Heart left ventricle (tissue), 13 donors: ENCODE data around the gene BARHL1.

ENCODE experiments used
- POLR2A ChIP-seq, 2 donors: fragments of 450-650 bp; IDR thresholded peaks; one replicate each; pipeline ENCODE4 v1.6.1; 2017; ENCODE audit warnings: antibody characterized with exemption in 2 of 2, mild to moderate bottlenecking in 2 of 2, moderate library complexity in 2 of 2
- TF ChIP-seq, protein P1 (sequence below), 12 donors: fragments of 200-600 bp; sonication (generic) in 4 of 12; IDR thresholded peaks; one replicate each; pipeline versions ENCODE4 v1.5.0 to v1.8.0; 2018 to 2022; ENCODE audit warnings: antibody characterized with exemption in 12 of 12, mild to moderate bottlenecking in 5 of 12
- donor health status: ischemic (EF 13 %, LVEDD 7.1; RV severe dilation, severe dysfunction).
- donor health status: DM: no; HTN: yes; CAD: no.
- donor health status: DM: no; HTN: no; CAD: no.
- donor health status: ischemic (EF 25% LVEDD 6.9; RV normal size, moderate dysfunction).
- donor health status: ischemic (EF 25% LVEDD 5.7; RV mildly dilated, moderate dysfunction).
- donor health status: ischemic (EF 35%, LVEDD 5.7; RV mildly dilated, moderate dysfunction).
- donor health status: nonischemic (EF 11% LVEDD 7.7; RV severe dilation, severe dysfunction).
- donor health status: DM: yes; HTN: yes; CAD: no.
- donor health status: PGD.
- donor health status: ischemic (EF 29% LVEDD 5.4; RV normal size, mild dysfunction).
- donor health status: nonischemic (EF 23%, LVEDD 6.1; RV moderate dilation, normal function).

DNA sequence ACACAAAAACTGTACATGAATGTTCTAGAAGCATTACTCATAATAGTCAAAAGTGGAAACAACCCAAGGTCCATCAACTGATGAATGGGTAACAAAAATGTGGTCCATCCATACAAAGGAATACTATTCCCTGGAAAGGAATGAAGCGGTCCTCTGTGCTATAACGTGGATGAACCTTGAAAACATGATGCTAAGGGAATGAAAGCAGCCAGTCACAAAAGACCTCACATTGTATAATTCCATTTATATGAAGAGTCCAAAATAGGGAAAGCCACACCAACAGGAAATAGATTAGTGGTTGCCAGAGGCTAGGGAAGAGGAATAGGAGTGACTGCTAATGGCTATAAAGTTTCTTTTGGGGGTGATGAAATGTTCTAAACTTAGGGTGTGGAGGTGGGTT lies 22.7 kb upstream of the BARHL1 start:
- TF ChIP-seq, protein P1, sequence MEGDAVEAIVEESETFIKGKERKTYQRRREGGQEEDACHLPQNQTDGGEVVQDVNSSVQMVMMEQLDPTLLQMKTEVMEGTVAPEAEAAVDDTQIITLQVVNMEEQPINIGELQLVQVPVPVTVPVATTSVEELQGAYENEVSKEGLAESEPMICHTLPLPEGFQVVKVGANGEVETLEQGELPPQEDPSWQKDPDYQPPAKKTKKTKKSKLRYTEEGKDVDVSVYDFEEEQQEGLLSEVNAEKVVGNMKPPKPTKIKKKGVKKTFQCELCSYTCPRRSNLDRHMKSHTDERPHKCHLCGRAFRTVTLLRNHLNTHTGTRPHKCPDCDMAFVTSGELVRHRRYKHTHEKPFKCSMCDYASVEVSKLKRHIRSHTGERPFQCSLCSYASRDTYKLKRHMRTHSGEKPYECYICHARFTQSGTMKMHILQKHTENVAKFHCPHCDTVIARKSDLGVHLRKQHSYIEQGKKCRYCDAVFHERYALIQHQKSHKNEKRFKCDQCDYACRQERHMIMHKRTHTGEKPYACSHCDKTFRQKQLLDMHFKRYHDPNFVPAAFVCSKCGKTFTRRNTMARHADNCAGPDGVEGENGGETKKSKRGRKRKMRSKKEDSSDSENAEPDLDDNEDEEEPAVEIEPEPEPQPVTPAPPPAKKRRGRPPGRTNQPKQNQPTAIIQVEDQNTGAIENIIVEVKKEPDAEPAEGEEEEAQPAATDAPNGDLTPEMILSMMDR (IDR thresholded peaks at IDR 0.05): no peak
- no peak for TF ChIP-seq POLR2A (IDR thresholded peaks at IDR 0.05)
